DND-41 (cell line): ENCODE data around the gene ALDH1L1.

Experiments used
- EZH2 ChIP-seq: IDR thresholded peaks from 3 replicates; pipeline ENCODE4 v1.6.1; 2012; ENCODE audit warnings: borderline replicate concordance, low read depth, mild to moderate bottlenecking, moderate library complexity, low read length, inconsistent platforms; ENCODE audit not compliant: severe bottlenecking
- TF ChIP-seq, protein P1 (sequence below): IDR thresholded peaks from 2 replicates; pipeline ENCODE4 v1.5.1; 2012; ENCODE audit warnings: borderline replicate concordance, low read length, moderate library complexity, mild to moderate bottlenecking; ENCODE audit not compliant: poor library complexity, severe bottlenecking; ENCODE audit errors: extremely low read depth

DNA sequence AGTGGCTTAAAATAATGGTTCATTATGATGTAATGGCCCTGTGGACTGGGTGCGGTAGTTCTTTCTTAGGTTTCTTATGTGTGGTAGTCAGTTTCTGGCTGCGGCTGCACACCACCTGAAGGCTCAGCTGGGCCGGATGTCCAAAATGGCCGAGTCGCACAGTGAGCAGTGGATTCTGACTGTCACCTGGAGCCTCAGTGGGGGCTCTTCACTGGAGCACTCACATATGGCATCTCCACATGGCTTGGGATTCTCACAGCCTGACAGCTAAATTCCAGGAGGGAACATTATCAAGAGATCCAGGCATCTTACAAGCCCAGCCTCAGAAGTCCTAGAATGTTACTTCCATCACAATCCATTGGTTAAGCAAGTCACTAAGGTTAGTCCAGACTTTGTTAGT lies 26.8 kb upstream of the ALDH1L1 start:
- TF ChIP-seq, protein P1, sequence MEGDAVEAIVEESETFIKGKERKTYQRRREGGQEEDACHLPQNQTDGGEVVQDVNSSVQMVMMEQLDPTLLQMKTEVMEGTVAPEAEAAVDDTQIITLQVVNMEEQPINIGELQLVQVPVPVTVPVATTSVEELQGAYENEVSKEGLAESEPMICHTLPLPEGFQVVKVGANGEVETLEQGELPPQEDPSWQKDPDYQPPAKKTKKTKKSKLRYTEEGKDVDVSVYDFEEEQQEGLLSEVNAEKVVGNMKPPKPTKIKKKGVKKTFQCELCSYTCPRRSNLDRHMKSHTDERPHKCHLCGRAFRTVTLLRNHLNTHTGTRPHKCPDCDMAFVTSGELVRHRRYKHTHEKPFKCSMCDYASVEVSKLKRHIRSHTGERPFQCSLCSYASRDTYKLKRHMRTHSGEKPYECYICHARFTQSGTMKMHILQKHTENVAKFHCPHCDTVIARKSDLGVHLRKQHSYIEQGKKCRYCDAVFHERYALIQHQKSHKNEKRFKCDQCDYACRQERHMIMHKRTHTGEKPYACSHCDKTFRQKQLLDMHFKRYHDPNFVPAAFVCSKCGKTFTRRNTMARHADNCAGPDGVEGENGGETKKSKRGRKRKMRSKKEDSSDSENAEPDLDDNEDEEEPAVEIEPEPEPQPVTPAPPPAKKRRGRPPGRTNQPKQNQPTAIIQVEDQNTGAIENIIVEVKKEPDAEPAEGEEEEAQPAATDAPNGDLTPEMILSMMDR = no peak
- no peak for TF ChIP-seq EZH2
